Measurements from ENCODE around the gene YTHDF1.

YTHDF1 gene

DNA sequence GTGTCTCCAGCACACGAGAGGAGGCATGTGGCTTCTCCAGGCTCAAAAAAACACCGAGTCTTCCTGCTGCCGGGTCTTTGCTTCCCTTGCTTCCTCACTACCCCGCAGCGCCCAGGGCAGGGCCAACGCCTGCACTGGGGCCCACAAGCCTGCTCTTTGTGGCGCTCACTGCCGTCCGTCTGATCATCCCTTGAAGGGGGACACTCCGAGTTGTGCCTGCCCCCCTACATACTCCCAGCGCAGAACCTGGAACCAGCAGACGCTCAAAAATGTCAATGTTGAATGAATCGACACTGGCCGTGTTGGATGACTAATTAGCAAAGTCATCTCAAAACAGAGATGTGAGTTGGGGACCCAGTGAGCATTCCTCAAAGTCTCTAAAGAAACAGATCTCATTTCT lies 48.6 kb upstream of the YTHDF1 start:
- Histone ChIP-seq H3K27ac (ENCODE audit: extremely low read depth, low read depth, low read length) (no peak overlapping the region), H3K4me1 (ENCODE audit: control insufficient read depth, insufficient read depth, low read length) (no peaks in the 10 kb centered on the region), H3K36me3 (ENCODE audit: control insufficient read depth in 2 of 2, insufficient read depth in 1 of 2, low read length in 2 of 2) (no peaks in the 10 kb centered on the region), H3K9me3 (ENCODE audit: control insufficient read depth, insufficient read depth, low read depth, low read length) (no peaks in the 10 kb centered on the region), H3K4me3 (ENCODE audit: low read depth, low read length) (no peak overlapping the region)
- CTCF ChIA-PET, result interaction anchor here (1.2 kb wide), 1 partner anchor 41 kb away, joined by 4 read pairs; no protein-coding TSS in a partner anchor
- POLR2A ChIA-PET, result no interaction called here
- TF ChIP-seq ZNF571 (tag by site-specific recombination; IDR thresholded peaks at IDR 0.05) (no peak), ZNF391 (tag by site-specific recombination; IDR thresholded peaks at IDR 0.05; ENCODE audit: borderline replicate concordance, low read depth) (no peak), ZNF239 (tag by site-specific recombination; IDR thresholded peaks at IDR 0.05) (no peak), SETDB1 (IDR thresholded peaks at IDR 0.05; ENCODE audit: insufficient read length, low read length) (no peak), ZNF18 (tag by site-specific recombination; IDR thresholded peaks at IDR 0.05) (no peak), ZNF266 (tag by site-specific recombination; IDR thresholded peaks at IDR 0.05; ENCODE audit: low read depth) (no peak), ZNF324 (tag by site-specific recombination; IDR thresholded peaks at IDR 0.05) (no peak), MEIS1 (CRISPR knock-in tag; IDR thresholded peaks at IDR 0.05; ENCODE audit: borderline replicate concordance) (no peak), ZSCAN16 (tag by site-specific recombination; IDR thresholded peaks at IDR 0.05) (no peak), ZNF645 (tag by site-specific recombination; IDR thresholded peaks at IDR 0.05) (no peak), ZNF10 (tag by site-specific recombination; IDR thresholded peaks at IDR 0.05) (no peak)
- TF ChIP-seq, protein P1, sequence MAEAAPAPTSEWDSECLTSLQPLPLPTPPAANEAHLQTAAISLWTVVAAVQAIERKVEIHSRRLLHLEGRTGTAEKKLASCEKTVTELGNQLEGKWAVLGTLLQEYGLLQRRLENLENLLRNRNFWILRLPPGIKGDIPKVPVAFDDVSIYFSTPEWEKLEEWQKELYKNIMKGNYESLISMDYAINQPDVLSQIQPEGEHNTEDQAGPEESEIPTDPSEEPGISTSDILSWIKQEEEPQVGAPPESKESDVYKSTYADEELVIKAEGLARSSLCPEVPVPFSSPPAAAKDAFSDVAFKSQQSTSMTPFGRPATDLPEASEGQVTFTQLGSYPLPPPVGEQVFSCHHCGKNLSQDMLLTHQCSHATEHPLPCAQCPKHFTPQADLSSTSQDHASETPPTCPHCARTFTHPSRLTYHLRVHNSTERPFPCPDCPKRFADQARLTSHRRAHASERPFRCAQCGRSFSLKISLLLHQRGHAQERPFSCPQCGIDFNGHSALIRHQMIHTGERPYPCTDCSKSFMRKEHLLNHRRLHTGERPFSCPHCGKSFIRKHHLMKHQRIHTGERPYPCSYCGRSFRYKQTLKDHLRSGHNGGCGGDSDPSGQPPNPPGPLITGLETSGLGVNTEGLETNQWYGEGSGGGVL (tag by site-specific recombination; IDR thresholded peaks at IDR 0.05), result no peak
- TF ChIP-seq, protein P2, sequence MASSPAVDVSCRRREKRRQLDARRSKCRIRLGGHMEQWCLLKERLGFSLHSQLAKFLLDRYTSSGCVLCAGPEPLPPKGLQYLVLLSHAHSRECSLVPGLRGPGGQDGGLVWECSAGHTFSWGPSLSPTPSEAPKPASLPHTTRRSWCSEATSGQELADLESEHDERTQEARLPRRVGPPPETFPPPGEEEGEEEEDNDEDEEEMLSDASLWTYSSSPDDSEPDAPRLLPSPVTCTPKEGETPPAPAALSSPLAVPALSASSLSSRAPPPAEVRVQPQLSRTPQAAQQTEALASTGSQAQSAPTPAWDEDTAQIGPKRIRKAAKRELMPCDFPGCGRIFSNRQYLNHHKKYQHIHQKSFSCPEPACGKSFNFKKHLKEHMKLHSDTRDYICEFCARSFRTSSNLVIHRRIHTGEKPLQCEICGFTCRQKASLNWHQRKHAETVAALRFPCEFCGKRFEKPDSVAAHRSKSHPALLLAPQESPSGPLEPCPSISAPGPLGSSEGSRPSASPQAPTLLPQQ (tag by site-specific recombination; IDR thresholded peaks at IDR 0.05), result no peak
- TF ChIP-seq, protein P3, sequence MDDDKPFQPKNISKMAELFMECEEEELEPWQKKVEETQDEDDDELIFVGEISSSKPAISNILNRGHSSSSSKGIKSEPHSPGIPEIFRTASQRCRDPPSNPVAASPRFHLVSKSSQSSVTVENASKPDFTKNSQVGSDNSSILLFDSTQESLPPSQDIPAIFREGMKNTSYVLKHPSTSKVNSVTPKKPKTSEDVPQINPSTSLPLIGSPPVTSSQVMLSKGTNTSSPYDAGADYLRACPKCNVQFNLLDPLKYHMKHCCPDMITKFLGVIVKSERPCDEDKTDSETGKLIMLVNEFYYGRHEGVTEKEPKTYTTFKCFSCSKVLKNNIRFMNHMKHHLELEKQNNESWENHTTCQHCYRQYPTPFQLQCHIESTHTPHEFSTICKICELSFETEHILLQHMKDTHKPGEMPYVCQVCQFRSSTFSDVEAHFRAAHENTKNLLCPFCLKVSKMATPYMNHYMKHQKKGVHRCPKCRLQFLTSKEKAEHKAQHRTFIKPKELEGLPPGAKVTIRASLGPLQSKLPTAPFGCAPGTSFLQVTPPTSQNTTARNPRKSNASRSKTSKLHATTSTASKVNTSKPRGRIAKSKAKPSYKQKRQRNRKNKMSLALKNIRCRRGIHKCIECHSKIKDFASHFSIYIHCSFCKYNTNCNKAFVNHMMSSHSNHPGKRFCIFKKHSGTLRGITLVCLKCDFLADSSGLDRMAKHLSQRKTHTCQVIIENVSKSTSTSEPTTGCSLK (tag by site-specific recombination; IDR thresholded peaks at IDR 0.05), result no peak

- no peak overlapping the region for H3K4me3 ChIP-seq (ENCODE audit: low read depth, low read length)
- ChIA-PET CTCF (no interaction called here), POLR2A (no interaction called here)
- no peaks in the 10 kb centered on the region for H3K36me3 ChIP-seq (ENCODE audit: control insufficient read depth in 2 of 2, insufficient read depth in 1 of 2, low read length in 2 of 2)
- no peaks in the 10 kb centered on the region for H3K4me1 ChIP-seq (ENCODE audit: control insufficient read depth, insufficient read depth, low read length)
- no peaks in the 10 kb centered on the region for H3K9me3 ChIP-seq (ENCODE audit: control insufficient read depth, insufficient read depth, low read depth, low read length)
- no peak overlapping the region for H3K27ac ChIP-seq (ENCODE audit: extremely low read depth, low read depth, low read length)
- TF ChIP-seq, protein P4, sequence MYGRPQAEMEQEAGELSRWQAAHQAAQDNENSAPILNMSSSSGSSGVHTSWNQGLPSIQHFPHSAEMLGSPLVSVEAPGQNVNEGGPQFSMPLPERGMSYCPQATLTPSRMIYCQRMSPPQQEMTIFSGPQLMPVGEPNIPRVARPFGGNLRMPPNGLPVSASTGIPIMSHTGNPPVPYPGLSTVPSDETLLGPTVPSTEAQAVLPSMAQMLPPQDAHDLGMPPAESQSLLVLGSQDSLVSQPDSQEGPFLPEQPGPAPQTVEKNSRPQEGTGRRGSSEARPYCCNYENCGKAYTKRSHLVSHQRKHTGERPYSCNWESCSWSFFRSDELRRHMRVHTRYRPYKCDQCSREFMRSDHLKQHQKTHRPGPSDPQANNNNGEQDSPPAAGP (tag by site-specific recombination; IDR thresholded peaks at IDR 0.05), result no peak
- TF ChIP-seq ZNF558 (tag by site-specific recombination; IDR thresholded peaks at IDR 0.05) (no peak), ZNF324 (tag by site-specific recombination; IDR thresholded peaks at IDR 0.05) (no peak), ZNF19 (tag by site-specific recombination; IDR thresholded peaks at IDR 0.05; ENCODE audit: low read depth) (no peak), ZNF555 (tag by site-specific recombination; conservative IDR thresholded peaks at IDR 0.05) (no peak), SP2 (tag by site-specific recombination; IDR thresholded peaks at IDR 0.05) (no peak)
- TF ChIP-seq, protein P5, sequence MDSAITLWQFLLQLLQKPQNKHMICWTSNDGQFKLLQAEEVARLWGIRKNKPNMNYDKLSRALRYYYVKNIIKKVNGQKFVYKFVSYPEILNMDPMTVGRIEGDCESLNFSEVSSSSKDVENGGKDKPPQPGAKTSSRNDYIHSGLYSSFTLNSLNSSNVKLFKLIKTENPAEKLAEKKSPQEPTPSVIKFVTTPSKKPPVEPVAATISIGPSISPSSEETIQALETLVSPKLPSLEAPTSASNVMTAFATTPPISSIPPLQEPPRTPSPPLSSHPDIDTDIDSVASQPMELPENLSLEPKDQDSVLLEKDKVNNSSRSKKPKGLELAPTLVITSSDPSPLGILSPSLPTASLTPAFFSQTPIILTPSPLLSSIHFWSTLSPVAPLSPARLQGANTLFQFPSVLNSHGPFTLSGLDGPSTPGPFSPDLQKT (IDR thresholded peaks at IDR 0.05; ENCODE audit: borderline replicate concordance, low read depth, low read length), result no peak
- TF ChIP-seq, protein P6, sequence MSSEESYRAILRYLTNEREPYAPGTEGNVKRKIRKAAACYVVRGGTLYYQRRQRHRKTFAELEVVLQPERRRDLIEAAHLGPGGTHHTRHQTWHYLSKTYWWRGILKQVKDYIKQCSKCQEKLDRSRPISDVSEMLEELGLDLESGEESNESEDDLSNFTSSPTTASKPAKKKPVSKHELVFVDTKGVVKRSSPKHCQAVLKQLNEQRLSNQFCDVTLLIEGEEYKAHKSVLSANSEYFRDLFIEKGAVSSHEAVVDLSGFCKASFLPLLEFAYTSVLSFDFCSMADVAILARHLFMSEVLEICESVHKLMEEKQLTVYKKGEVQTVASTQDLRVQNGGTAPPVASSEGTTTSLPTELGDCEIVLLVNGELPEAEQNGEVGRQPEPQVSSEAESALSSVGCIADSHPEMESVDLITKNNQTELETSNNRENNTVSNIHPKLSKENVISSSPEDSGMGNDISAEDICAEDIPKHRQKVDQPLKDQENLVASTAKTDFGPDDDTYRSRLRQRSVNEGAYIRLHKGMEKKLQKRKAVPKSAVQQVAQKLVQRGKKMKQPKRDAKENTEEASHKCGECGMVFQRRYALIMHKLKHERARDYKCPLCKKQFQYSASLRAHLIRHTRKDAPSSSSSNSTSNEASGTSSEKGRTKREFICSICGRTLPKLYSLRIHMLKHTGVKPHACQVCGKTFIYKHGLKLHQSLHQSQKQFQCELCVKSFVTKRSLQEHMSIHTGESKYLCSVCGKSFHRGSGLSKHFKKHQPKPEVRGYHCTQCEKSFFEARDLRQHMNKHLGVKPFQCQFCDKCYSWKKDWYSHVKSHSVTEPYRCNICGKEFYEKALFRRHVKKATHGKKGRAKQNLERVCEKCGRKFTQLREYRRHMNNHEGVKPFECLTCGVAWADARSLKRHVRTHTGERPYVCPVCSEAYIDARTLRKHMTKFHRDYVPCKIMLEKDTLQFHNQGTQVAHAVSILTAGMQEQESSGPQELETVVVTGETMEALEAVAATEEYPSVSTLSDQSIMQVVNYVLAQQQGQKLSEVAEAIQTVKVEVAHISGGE (tag by site-specific recombination; conservative IDR thresholded peaks at IDR 0.05; ENCODE audit: low read depth), result no peak
These were observed 48.1 kb upstream of the YTHDF1 start for GRCh38 chr20:63264000-63264399.
